HEK293 (cell line): ENCODE data around the gene LAP3.

Source experiments
- CTCF ChIA-PET: fragments of 350-600 bp; formaldehyde crosslinking; extraction: SDS; loops from one replicate; lab custom pipeline; 2021; ENCODE audit warnings: antibody characterized with exemption; lab: Yijun Ruan, JAX
- POLR2A ChIA-PET: fragments of 300-600 bp; formaldehyde crosslinking; extraction: SDS; loops from one replicate; lab custom pipeline; 2020; ENCODE audit warnings: antibody characterized with exemption, inconsistent platforms; lab: Yijun Ruan, JAX
- H3K27ac ChIP-seq: fragments of 200-500 bp; sonication (Bioruptor generic); 2 replicates; pipeline ENCODE4 v1.5.1; 2014; ENCODE audit warnings: low read depth, low read length, control low read depth, inconsistent platforms; ENCODE audit errors: extremely low read depth
- H3K36me3 ChIP-seq, 2 experiments: fragments of 200-500 bp in 1 of 2; sonication (Bioruptor generic) in 1 of 2; 1 replicate in 1 of 2; 2 replicates in 1 of 2; pipeline ENCODE4 v1.5.1; 2014 to 2017; ENCODE audit warnings: inconsistent platforms in 2 of 2, low read length in 2 of 2; ENCODE audit not compliant: control insufficient read depth in 2 of 2, insufficient read depth in 1 of 2
- H3K4me1 ChIP-seq: fragments of 200-500 bp; sonication (Bioruptor generic); 2 replicates; pipeline ENCODE4 v1.5.1; 2014; ENCODE audit warnings: mild to moderate bottlenecking, low read length, inconsistent platforms; ENCODE audit not compliant: control insufficient read depth, insufficient read depth
- H3K4me3 ChIP-seq: 2 replicates; pipeline ENCODE4 v1.5.1; 2011; ENCODE audit warnings: low read depth, mild to moderate bottlenecking, control low read depth, low read length, moderate library complexity
- H3K9me3 ChIP-seq: fragments of 200-500 bp; sonication (Bioruptor generic); 2 replicates; pipeline ENCODE4 v1.5.1; 2014; ENCODE audit warnings: low read depth, low read length, inconsistent platforms; ENCODE audit not compliant: control insufficient read depth, insufficient read depth
- GLI4 ChIP-seq: fragments of 450-650 bp; formaldehyde crosslinking; IDR thresholded peaks from 2 replicates; pipeline ENCODE4 v1.5.1; 2016; ENCODE audit warnings: missing biosample characterization, missing genetic modification characterization
- KLF1 ChIP-seq: fragments of 450-650 bp; formaldehyde crosslinking; IDR thresholded peaks from 2 replicates; pipeline ENCODE4 v1.5.1; 2016; ENCODE audit warnings: missing biosample characterization, missing genetic modification characterization
- PRDM1 ChIP-seq: fragments of 450-650 bp; formaldehyde crosslinking; IDR thresholded peaks from 2 replicates; pipeline ENCODE4; 2016; ENCODE audit warnings: missing biosample characterization, missing genetic modification characterization
- YY2 ChIP-seq: fragments of 450-650 bp; formaldehyde crosslinking; IDR thresholded peaks from 2 replicates; pipeline ENCODE4 v1.5.1; 2016; ENCODE audit warnings: missing biosample characterization, missing genetic modification characterization
- ZNF121 ChIP-seq: fragments of 450-650 bp; formaldehyde crosslinking; IDR thresholded peaks from 2 replicates; pipeline ENCODE4 v1.5.1; 2016; ENCODE audit warnings: missing biosample characterization, missing genetic modification characterization
- ZNF155 ChIP-seq: fragments of 450-650 bp; formaldehyde crosslinking; IDR thresholded peaks from 2 replicates; pipeline ENCODE4 v1.5.1; 2016; ENCODE audit warnings: missing biosample characterization, missing genetic modification characterization
- ZNF202 ChIP-seq: fragments of 450-650 bp; formaldehyde crosslinking; IDR thresholded peaks from 2 replicates; pipeline ENCODE4 v1.5.1; 2016; ENCODE audit warnings: missing biosample characterization, missing genetic modification characterization, borderline replicate concordance
- ZNF292 ChIP-seq: fragments of 450-650 bp; formaldehyde crosslinking; IDR thresholded peaks from 2 replicates; pipeline ENCODE4 v1.5.1; 2016; ENCODE audit warnings: low read depth, missing biosample characterization, missing genetic modification characterization, borderline replicate concordance
- ZNF416 ChIP-seq: fragments of 450-650 bp; formaldehyde crosslinking; IDR thresholded peaks from 2 replicates; pipeline ENCODE4 v1.5.1; 2016; ENCODE audit warnings: missing biosample characterization, missing genetic modification characterization
- ZNF561 ChIP-seq: fragments of 450-650 bp; IDR thresholded peaks from 2 replicates; pipeline ENCODE4 v1.5.1; 2018; ENCODE audit warnings: missing biosample characterization, missing genetic modification characterization, borderline replicate concordance
- ZNF626 ChIP-seq: fragments of 450-650 bp; sonication (Bioruptor Pico); formaldehyde crosslinking; IDR thresholded peaks from 2 replicates; pipeline ENCODE4 v1.5.1; 2018; ENCODE audit warnings: missing biosample characterization, missing genetic modification characterization, inconsistent platforms
- TF ChIP-seq, protein P1 (sequence below): fragments of 450-650 bp; formaldehyde crosslinking; IDR thresholded peaks from 2 replicates; pipeline ENCODE4 v1.5.1; 2017; ENCODE audit warnings: missing biosample characterization, missing genetic modification characterization
- TF ChIP-seq, protein P2 (sequence below): fragments of 450-650 bp; formaldehyde crosslinking; IDR thresholded peaks from 2 replicates; pipeline ENCODE4 v1.5.1; 2016; ENCODE audit warnings: missing biosample characterization, missing genetic modification characterization
- TF ChIP-seq, protein P3 (sequence below): fragments of 450-650 bp; formaldehyde crosslinking; IDR thresholded peaks from 2 replicates; pipeline ENCODE4; 2016; ENCODE audit warnings: missing biosample characterization, missing genetic modification characterization
- TF ChIP-seq, protein P4 (sequence below): fragments of 450-650 bp; formaldehyde crosslinking; IDR thresholded peaks from 2 replicates; pipeline ENCODE4 v1.5.1; 2016; ENCODE audit warnings: missing biosample characterization, missing genetic modification characterization
- TF ChIP-seq, protein P5 (sequence below): fragments of 450-650 bp; formaldehyde crosslinking; IDR thresholded peaks from 2 replicates; pipeline ENCODE4 v1.5.1; 2017; ENCODE audit warnings: missing biosample characterization, missing genetic modification characterization
- TF ChIP-seq, protein P6 (sequence below): fragments of 450-650 bp; formaldehyde crosslinking; IDR thresholded peaks from 2 replicates; pipeline ENCODE4 v1.5.1; 2016; ENCODE audit warnings: missing biosample characterization, missing genetic modification characterization, borderline replicate concordance

The LAP3 gene

DNA sequence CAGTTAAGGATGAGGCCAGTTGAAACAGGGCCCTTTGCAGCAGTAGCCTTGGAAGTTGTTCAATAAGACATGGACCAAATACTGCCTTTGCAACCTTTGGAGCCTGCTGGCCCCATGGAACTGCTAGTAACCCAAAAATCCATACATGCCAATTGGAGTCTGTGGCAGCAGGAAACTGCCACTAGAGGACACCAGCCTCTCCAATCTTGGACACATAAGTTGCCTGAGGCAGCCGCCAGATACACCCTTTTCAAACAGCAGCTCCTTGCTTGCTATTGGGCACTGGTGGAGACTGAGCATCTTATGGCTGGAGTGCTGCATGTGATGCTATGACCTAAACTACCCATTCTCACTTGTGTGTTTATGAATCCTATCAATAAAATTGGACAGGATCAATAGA, 14.8 kb upstream of the LAP3 start:
- no peak overlapping the region for H3K4me3 ChIP-seq
- no peak overlapping the region for H3K27ac ChIP-seq
- CTCF ChIA-PET, result no interaction called here
- H3K9me3 ChIP-seq, result no peaks in the 10 kb centered on the region
- H3K36me3 ChIP-seq, result no peaks in the 10 kb centered on the region
- H3K4me1 ChIP-seq, result no peaks in the 10 kb centered on the region
- POLR2A ChIA-PET, result no interaction called here
- TF ChIP-seq, protein P1, sequence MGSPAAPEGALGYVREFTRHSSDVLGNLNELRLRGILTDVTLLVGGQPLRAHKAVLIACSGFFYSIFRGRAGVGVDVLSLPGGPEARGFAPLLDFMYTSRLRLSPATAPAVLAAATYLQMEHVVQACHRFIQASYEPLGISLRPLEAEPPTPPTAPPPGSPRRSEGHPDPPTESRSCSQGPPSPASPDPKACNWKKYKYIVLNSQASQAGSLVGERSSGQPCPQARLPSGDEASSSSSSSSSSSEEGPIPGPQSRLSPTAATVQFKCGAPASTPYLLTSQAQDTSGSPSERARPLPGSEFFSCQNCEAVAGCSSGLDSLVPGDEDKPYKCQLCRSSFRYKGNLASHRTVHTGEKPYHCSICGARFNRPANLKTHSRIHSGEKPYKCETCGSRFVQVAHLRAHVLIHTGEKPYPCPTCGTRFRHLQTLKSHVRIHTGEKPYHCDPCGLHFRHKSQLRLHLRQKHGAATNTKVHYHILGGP (tag by site-specific recombination), result no peak
- TF ChIP-seq, protein P2, sequence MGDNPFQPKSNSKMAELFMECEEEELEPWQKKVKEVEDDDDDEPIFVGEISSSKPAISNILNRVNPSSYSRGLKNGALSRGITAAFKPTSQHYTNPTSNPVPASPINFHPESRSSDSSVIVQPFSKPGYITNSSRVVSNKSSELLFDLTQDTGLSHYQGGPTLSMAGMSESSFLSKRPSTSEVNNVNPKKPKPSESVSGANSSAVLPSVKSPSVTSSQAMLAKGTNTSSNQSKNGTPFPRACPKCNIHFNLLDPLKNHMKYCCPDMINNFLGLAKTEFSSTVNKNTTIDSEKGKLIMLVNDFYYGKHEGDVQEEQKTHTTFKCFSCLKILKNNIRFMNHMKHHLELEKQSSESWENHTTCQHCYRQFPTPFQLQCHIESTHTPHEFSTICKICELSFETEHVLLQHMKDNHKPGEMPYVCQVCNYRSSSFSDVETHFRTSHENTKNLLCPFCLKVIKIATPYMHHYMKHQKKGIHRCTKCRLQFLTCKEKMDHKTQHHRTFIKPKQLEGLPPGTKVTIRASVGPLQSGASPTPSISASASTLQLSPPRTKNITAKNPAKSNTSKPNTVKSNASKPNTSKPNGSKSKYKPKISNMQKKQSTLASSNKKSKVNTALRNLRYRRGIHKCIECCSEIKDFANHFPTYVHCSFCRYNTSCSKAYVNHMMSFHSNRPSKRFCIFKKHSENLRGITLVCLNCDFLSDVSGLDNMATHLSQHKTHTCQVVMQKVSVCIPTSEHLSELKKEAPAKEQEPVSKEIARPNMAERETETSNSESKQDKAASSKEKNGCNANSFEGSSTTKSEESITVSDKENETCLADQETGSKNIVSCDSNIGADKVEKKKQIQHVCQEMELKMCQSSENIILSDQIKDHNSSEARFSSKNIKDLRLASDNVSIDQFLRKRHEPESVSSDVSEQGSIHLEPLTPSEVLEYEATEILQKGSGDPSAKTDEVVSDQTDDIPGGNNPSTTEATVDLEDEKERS, result no peak
- TF ChIP-seq, protein P3, sequence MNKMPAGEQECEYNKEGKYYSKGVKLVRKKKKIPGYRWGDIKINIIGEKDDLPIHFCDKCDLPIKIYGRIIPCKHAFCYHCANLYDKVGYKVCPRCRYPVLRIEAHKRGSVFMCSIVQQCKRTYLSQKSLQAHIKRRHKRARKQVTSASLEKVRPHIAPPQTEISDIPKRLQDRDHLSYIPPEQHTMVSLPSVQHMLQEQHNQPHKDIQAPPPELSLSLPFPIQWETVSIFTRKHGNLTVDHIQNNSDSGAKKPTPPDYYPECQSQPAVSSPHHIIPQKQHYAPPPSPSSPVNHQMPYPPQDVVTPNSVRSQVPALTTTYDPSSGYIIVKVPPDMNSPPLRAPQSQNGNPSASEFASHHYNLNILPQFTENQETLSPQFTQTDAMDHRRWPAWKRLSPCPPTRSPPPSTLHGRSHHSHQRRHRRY (tag by site-specific recombination), result no peak
- no peak for TF ChIP-seq ZNF561 (tag by site-specific recombination)
- TF ChIP-seq ZNF416, result no peak
- TF ChIP-seq PRDM1 (tag by site-specific recombination), result no peak
- no peak for TF ChIP-seq ZNF626 (tag by site-specific recombination)
- TF ChIP-seq KLF1 (tag by site-specific recombination), result no peak
- TF ChIP-seq GLI4 (tag by site-specific recombination), result no peak
- TF ChIP-seq ZNF292, result no peak
- TF ChIP-seq, all 188 proteins: peak for 0

DNA sequence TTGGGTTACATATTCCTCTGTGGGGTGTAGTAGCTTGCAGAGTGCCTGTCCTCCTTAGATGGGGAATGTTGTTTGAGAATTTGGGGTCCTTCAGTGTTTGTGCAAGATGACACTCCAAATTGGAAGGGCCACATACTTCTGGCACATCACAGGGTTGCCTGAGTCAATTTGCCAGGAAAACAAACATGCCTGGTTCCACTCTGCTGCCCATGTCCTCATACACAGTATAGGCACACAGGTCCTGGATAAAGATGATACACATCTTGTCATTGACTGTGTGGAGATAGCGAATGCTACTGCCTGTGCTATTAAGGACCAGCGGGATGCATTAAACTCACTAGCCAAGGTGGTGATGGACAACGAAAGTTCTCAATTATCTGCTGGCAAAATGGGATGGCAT, 11.2 kb upstream of the LAP3 start:
- TF ChIP-seq, protein P4, sequence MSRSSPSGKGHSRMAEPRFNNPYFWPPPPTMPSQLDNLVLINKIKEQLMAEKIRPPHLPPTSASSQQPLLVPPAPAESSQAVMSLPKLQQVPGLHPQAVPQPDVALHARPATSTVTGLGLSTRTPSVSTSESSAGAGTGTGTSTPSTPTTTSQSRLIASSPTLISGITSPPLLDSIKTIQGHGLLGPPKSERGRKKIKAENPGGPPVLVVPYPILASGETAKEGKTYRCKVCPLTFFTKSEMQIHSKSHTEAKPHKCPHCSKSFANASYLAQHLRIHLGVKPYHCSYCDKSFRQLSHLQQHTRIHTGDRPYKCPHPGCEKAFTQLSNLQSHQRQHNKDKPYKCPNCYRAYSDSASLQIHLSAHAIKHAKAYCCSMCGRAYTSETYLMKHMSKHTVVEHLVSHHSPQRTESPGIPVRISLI (tag by site-specific recombination), result no peak
- TF ChIP-seq ZNF155 (tag by site-specific recombination) (no peak), YY2 (tag by site-specific recombination) (no peak), ZNF121 (tag by site-specific recombination) (no peak), ZNF202 (tag by site-specific recombination) (no peak)
- TF ChIP-seq, protein P5, sequence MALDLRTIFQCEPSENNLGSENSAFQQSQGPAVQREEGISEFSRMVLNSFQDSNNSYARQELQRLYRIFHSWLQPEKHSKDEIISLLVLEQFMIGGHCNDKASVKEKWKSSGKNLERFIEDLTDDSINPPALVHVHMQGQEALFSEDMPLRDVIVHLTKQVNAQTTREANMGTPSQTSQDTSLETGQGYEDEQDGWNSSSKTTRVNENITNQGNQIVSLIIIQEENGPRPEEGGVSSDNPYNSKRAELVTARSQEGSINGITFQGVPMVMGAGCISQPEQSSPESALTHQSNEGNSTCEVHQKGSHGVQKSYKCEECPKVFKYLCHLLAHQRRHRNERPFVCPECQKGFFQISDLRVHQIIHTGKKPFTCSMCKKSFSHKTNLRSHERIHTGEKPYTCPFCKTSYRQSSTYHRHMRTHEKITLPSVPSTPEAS (tag by site-specific recombination), result no peak
- TF ChIP-seq, protein P6, sequence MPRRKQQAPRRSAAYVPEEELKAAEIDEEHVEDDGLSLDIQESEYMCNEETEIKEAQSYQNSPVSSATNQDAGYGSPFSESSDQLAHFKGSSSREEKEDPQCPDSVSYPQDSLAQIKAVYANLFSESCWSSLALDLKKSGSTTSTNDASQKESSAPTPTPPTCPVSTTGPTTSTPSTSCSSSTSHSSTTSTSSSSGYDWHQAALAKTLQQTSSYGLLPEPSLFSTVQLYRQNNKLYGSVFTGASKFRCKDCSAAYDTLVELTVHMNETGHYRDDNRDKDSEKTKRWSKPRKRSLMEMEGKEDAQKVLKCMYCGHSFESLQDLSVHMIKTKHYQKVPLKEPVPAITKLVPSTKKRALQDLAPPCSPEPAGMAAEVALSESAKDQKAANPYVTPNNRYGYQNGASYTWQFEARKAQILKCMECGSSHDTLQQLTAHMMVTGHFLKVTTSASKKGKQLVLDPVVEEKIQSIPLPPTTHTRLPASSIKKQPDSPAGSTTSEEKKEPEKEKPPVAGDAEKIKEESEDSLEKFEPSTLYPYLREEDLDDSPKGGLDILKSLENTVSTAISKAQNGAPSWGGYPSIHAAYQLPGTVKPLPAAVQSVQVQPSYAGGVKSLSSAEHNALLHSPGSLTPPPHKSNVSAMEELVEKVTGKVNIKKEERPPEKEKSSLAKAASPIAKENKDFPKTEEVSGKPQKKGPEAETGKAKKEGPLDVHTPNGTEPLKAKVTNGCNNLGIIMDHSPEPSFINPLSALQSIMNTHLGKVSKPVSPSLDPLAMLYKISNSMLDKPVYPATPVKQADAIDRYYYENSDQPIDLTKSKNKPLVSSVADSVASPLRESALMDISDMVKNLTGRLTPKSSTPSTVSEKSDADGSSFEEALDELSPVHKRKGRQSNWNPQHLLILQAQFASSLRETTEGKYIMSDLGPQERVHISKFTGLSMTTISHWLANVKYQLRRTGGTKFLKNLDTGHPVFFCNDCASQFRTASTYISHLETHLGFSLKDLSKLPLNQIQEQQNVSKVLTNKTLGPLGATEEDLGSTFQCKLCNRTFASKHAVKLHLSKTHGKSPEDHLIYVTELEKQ, result no peak
- no peaks in the 10 kb centered on the region for H3K9me3 ChIP-seq
- no peak overlapping the region for H3K27ac ChIP-seq
- no peak overlapping the region for H3K4me3 ChIP-seq
- no peaks in the 10 kb centered on the region for H3K36me3 ChIP-seq
- ChIA-PET CTCF (no interaction called here), POLR2A (no interaction called here)
- H3K4me1 ChIP-seq, result no peaks in the 10 kb centered on the region
